Measurements from ENCODE around the gene ZDHHC4. TPM values are rescaled to one million over a fixed set of nuclear protein-coding genes. Genes with fewer than 3 reads are reported as not detected.

ZDHHC4 gene
- total and polyA plus RNA-seq, 2 experiments from 2014 or later, result 55.4 to 72.6 TPM

DNA sequence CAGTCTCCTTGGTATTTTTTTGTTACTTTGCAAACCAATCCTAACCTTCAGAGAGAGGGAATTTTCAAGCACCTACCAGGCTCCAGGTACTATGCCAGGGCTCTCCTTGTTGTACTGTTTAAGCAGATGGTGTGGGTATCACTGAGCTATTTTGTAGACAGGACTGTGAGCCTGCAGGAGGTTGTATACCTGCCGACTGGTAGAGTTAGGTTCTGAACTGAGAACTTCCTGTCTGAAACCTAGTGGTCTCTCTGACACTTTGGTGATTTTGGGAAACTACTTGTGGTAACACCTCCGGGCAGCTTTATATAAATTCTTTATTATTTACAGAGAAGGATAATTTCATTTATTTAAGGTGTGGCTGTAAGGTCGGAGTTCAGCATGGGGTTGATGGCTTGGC, 42.7 kb downstream of the ZDHHC4 start:
- H3K4me2 ChIP-seq (ENCODE audit: unreplicated experiment), result no peak overlapping the region
- 72 to 77% methylated on average over 3 of the region's 3 CpGs for WGBS, 2 experiments (ENCODE audit: low coverage in 1 of 2, low lambda C conversion rate in 2 of 2, missing lambda C conversion rate in 2 of 2)
- no peaks in the 10 kb centered on the region for H3K4me1 ChIP-seq (ENCODE audit: insufficient read depth)
- H3K9me3 ChIP-seq (ENCODE audit: low read depth), result no peaks in the 10 kb centered on the region
- no peaks in the 10 kb centered on the region for H3K9me2 ChIP-seq (ENCODE audit: insufficient read depth)
- no peak overlapping the region for H3K4me3 ChIP-seq
- H4K20me1 ChIP-seq (ENCODE audit: insufficient read depth), result no peaks in the 10 kb centered on the region
- no peak overlapping the region for H3K27ac ChIP-seq
- no peaks in the 10 kb centered on the region for H3K79me2 ChIP-seq (ENCODE audit: insufficient read depth)
- in situ Hi-C loops (cut with MboI), result no loop called here
- H3K36me3 ChIP-seq (ENCODE audit: low read depth), result no peaks in the 10 kb centered on the region
- DNase-seq, result no peak
- TF ChIP-seq EZH2 (IDR thresholded peaks at IDR 0.05; ENCODE audit: insufficient read depth, poor library complexity, severe bottlenecking) (no peak), EZH2phosphoT487 (IDR thresholded peaks at IDR 0.05; ENCODE audit: insufficient read depth, low read depth) (no peak)
- H3K27me3 ChIP-seq (replicated peaks; ENCODE audit: insufficient read depth), result peaks cover 25% of the 10 kb centered on the region
- no peak overlapping the region for H3K9ac ChIP-seq
- no peak overlapping the region for H2AFZ ChIP-seq
- no peaks in the 10 kb centered on the region for H3F3A ChIP-seq (ENCODE audit: insufficient read depth)

DNA sequence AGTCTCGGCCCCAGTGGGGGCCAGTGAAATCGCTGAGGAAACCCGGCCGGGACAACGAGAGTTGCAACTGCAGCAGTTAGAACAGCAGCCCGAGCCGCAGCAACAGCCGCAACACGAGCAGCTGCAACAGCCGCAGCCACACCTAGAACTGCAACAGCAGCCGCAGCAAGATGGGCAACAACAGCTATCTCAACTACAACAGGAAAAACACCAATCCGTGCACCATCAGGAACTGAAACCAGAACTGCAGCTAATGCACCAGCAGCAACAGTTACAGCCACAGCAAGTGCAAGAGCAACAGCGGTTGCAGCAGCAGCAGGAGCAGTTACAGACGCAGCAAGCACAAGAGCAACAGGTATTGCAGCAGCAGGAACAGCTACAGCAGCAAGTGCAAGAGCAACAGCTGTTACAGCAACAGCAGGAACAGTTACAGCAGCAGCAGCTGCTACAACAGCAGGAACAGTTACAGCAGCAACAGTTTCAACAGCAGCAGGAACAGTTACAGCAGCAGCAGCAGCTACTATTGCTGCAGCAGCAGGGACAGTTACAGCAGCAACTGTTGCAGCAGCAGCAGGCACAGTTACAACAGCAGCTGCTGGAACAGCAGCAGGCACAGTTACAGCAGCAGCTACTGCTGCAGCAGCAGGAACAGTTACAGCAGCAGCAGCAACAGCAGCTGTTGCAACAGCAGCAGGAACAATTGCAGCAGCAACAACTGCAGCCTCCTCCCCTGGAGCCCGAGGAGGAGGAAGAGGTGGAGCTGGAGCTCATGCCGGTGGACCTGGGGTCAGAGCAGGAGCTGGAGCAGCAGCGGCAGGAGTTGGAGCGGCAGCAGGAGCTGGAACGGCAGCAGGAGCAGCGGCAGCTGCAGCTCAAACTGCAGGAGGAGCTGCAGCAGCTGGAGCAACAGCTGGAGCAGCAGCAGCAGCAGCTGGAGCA, 44.2 kb downstream of the ZDHHC4 start:
- Histone ChIP-seq H3K9me2 (ENCODE audit: insufficient read depth) (no peaks in the 10 kb centered on the region), H4K20me1 (ENCODE audit: insufficient read depth) (no peaks in the 10 kb centered on the region), H3K27me3 (replicated peaks; ENCODE audit: insufficient read depth) (peaks cover 15% of the 10 kb centered on the region), H3K4me1 (ENCODE audit: insufficient read depth) (no peaks in the 10 kb centered on the region), H3K9me3 (ENCODE audit: low read depth) (no peaks in the 10 kb centered on the region), H3K79me2 (ENCODE audit: insufficient read depth) (no peaks in the 10 kb centered on the region), H3F3A (ENCODE audit: insufficient read depth) (no peaks in the 10 kb centered on the region), H3K27ac (no peak overlapping the region), H3K4me2 (ENCODE audit: unreplicated experiment) (no peak overlapping the region), H3K9ac (no peak overlapping the region), H3K4me3 (no peak overlapping the region), H3K36me3 (ENCODE audit: low read depth) (no peaks in the 10 kb centered on the region), H2AFZ (no peak overlapping the region)
- 85% methylated on average over 18 to 20 of the region's 20 CpGs for WGBS, 2 experiments (ENCODE audit: low coverage in 1 of 2, low lambda C conversion rate in 2 of 2, missing lambda C conversion rate in 2 of 2)
- no peak for DNase-seq
- in situ Hi-C loops (cut with MboI), result no loop called here
- no peak for TF ChIP-seq EZH2 (IDR thresholded peaks at IDR 0.05; ENCODE audit: insufficient read depth, poor library complexity, severe bottlenecking)
- TF ChIP-seq EZH2phosphoT487 (IDR thresholded peaks at IDR 0.05; ENCODE audit: insufficient read depth, low read depth), result no peak

DNA sequence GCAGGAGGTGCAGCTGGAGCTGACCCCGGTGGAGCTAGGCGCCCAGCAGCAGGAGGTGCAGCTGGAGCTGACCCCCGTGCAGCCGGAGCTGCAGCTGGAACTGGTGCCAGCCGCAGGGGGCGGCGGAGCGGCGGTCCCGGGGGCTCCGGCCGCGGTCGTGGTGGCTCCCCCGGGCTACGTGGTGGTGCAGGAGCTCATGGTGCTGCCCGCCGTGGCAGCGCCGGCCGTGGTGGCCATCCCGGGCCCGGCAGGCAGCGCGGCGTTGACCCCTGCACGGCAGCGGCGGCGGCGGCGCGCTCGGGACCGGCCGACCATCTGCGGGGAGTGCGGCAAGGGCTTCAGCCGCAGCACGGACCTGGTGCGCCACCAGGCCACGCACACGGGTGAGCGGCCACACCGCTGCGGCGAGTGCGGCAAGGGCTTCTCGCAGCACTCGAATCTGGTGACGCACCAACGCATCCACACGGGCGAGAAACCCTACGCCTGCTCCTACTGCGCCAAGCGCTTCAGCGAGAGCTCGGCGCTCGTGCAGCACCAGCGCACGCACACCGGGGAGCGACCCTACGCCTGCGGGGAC, 45.0 kb downstream of the ZDHHC4 start:
- H3K9me3 ChIP-seq (ENCODE audit: low read depth), result no peaks in the 10 kb centered on the region
- no peaks in the 10 kb centered on the region for H3F3A ChIP-seq (ENCODE audit: insufficient read depth)
- no peaks in the 10 kb centered on the region for H3K79me2 ChIP-seq (ENCODE audit: insufficient read depth)
- WGBS, 2 experiments (ENCODE audit: low coverage in 1 of 2, low lambda C conversion rate in 2 of 2, missing lambda C conversion rate in 2 of 2), result 93 to 95% methylated on average over 31 to 67 of the region's 67 CpGs
- no peaks in the 10 kb centered on the region for H3K36me3 ChIP-seq (ENCODE audit: low read depth)
- no peaks in the 10 kb centered on the region for H3K4me1 ChIP-seq (ENCODE audit: insufficient read depth)
- no peaks in the 10 kb centered on the region for H4K20me1 ChIP-seq (ENCODE audit: insufficient read depth)
- in situ Hi-C loops (cut with MboI), result no loop called here
- H3K4me2 ChIP-seq (ENCODE audit: unreplicated experiment), result no peak overlapping the region
- no peak overlapping the region for H3K27ac ChIP-seq
- H3K27me3 ChIP-seq (replicated peaks; ENCODE audit: insufficient read depth), result peaks cover 8% of the 10 kb centered on the region; the same call in 1 of the 2 replicates
- no peak overlapping the region for H2AFZ ChIP-seq
- no peak overlapping the region for H3K4me3 ChIP-seq
- no peak for DNase-seq
- H3K9ac ChIP-seq, result no peak overlapping the region
- TF ChIP-seq EZH2 (IDR thresholded peaks at IDR 0.05; ENCODE audit: insufficient read depth, poor library complexity, severe bottlenecking), result no peak
- no peak for TF ChIP-seq EZH2phosphoT487 (IDR thresholded peaks at IDR 0.05; ENCODE audit: insufficient read depth, low read depth)
- H3K9me2 ChIP-seq (ENCODE audit: insufficient read depth), result no peaks in the 10 kb centered on the region

DNA sequence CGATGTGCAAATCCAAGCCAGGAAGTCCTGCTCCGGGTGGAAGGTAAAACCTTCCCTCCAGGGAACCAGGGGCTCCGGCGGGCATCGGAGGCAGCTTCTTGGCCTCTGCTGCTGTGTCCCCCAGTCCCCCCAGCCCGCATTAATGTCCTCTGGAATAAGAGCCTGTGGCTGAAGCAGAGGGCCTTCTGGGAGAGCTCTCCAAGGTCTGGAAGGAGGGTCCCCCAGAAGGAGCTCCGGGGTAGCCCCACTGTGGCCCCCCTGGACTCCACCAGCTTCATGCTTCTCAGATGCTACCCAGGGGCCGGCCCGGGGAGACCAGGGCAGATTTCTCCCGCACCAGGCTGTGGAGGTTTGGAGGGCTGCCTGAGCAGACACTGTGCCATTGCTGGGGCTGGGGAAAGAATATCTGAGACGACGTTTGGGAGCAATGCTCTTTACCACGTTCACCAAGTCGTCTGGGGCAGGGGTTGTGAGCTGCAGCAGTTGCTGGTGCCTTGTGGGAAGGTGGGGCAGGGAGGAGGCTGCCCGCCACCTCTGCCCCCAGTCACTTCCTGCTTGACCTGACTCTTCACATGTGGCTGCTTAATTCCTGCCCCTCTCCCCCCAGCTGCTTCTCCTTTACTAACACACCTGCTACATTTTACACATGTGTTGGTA, 46.5 kb downstream of the ZDHHC4 start:
- Histone ChIP-seq H3K27ac (no peak overlapping the region), H3K9me3 (ENCODE audit: low read depth) (no peaks in the 10 kb centered on the region), H3K9me2 (ENCODE audit: insufficient read depth) (no peaks in the 10 kb centered on the region), H3K4me1 (ENCODE audit: insufficient read depth) (no peaks in the 10 kb centered on the region), H3K4me3 (no peak overlapping the region), H3K27me3 (replicated peaks; ENCODE audit: insufficient read depth) (0 out of 2 replicates have a peak, but pooled peaks cover 8% of the 10 kb centered on the region), H4K20me1 (ENCODE audit: insufficient read depth) (no peaks in the 10 kb centered on the region), H3K9ac (no peak overlapping the region), H3K36me3 (ENCODE audit: low read depth) (no peaks in the 10 kb centered on the region), H3K4me2 (ENCODE audit: unreplicated experiment) (no peak overlapping the region), H2AFZ (no peak overlapping the region), H3K79me2 (ENCODE audit: insufficient read depth) (no peaks in the 10 kb centered on the region), H3F3A (ENCODE audit: insufficient read depth) (no peaks in the 10 kb centered on the region)
- no peak for TF ChIP-seq EZH2phosphoT487 (IDR thresholded peaks at IDR 0.05; ENCODE audit: insufficient read depth, low read depth)
- TF ChIP-seq EZH2 (IDR thresholded peaks at IDR 0.05; ENCODE audit: insufficient read depth, poor library complexity, severe bottlenecking), result no peak
- DNase-seq, result no peak
- in situ Hi-C loops (cut with MboI), result no loop called here
- WGBS, 2 experiments (ENCODE audit: low coverage in 1 of 2, low lambda C conversion rate in 2 of 2, missing lambda C conversion rate in 2 of 2), result 62 to 66% methylated on average over 15 of the region's 15 CpGs

All from GM23248 (cell line).